HCT116 (cell line): ENCODE data around the gene ZFHX2. TPM values are rescaled to one million over a fixed set of nuclear protein-coding genes. Genes with fewer than 3 reads are reported as not detected.

Source experiments
- ATAC-seq: fragments of 200-7000 bp; cut with Tn5 transposase; 2 replicates; pipeline ENCODE4 v1.9.1; 2020; ENCODE audit warnings: mild to moderate bottlenecking, moderate library complexity
- BruUV-seq: library from RNA; stranded (reverse); fragments of 400-500 nt; replicated peaks from 2 replicates; lab custom pipeline; 2021; lab: Mats Ljungman, UMichigan
- CTCF ChIA-PET: fragments of 300-600 bp; sonication (Branson Sonifier 250); formaldehyde crosslinking; loops from one replicate; lab custom pipeline; 2021; ENCODE audit warnings: antibody characterized with exemption; lab: Charles Lee
- POLR2A ChIA-PET: fragments of 300-600, 350-600 bp; sonication (Branson Sonifier 250); formaldehyde crosslinking; loops from one replicate; lab custom pipeline; 2021; ENCODE audit warnings: antibody characterized with exemption; lab: Charles Lee
- RAD21 ChIA-PET, 2 experiments: fragments of 300-600 bp; sonication (Branson Sonifier 250); formaldehyde crosslinking; loops; one replicate each; lab custom pipeline; 2023; ENCODE audit warnings: low total read pairs in 2 of 2; ENCODE audit not compliant: uncharacterized antibody in 2 of 2, unreplicated experiment in 2 of 2, low non-redundant PET in 1 of 2; lab: Charles Lee
- DNase-seq: peaks from one replicate; pipeline ENCODE4 v3.0.0-alpha.2; 2010; ENCODE audit warnings: low read depth, low spot score
- H2AFZ ChIP-seq: fragments of 200-600 bp; shearing (Covaris generic), sonication (generic); 2 replicates; pipeline ENCODE4 v1.6.1; 2017; ENCODE audit warnings: low read depth, mixed run types, mixed read lengths, antibody characterized with exemption, low read length; ENCODE audit not compliant: poor library complexity, severe bottlenecking
- H3K27ac ChIP-seq: 2 replicates; pipeline ENCODE4 v1.5.1; 2012; ENCODE audit warnings: low read depth, low read length
- H3K27me3 ChIP-seq: fragments of 200-600 bp; sonication (generic); 2 replicates; pipeline ENCODE4 v1.6.1; 2016; ENCODE audit warnings: mixed run types, low read length, mixed read lengths; ENCODE audit not compliant: insufficient read depth
- H3K36me3 ChIP-seq, 2 experiments: fragments of 200-500 bp in 1 of 2; fragments of 200-600 bp in 1 of 2; sonication (Bioruptor generic) in 1 of 2; sonication (generic) in 1 of 2; 2 replicates each; pipeline versions ENCODE4 v1.5.1 to v1.6.1; 2014 to 2016; ENCODE audit warnings: low read length in 2 of 2, inconsistent platforms in 1 of 2, mixed read lengths in 1 of 2, mixed run types in 1 of 2; ENCODE audit not compliant: insufficient read depth in 2 of 2, control insufficient read depth in 1 of 2
- H3K4me1 ChIP-seq, 2 experiments: fragments of 200-600 bp in 1 of 2; sonication (generic) in 1 of 2; 2 replicates each; pipeline versions ENCODE4 v1.5.1 to v1.6.1; 2012 to 2017; ENCODE audit warnings: low read length in 2 of 2, inconsistent platforms in 1 of 2, mild to moderate bottlenecking in 1 of 2, mixed read lengths in 1 of 2, mixed run types in 1 of 2, moderate library complexity in 1 of 2; ENCODE audit not compliant: insufficient read depth in 2 of 2, control insufficient read depth in 1 of 2
- H3K4me2 ChIP-seq: fragments of 200-600 bp; sonication (generic); 2 replicates; pipeline ENCODE4 v1.6.1; 2017; ENCODE audit warnings: mixed run types, low read length, mixed read lengths
- H3K4me3 ChIP-seq, 2 experiments: fragments of 200-600 bp in 1 of 2; sonication (generic) in 1 of 2; replicated peaks in 1 of 2; 2 replicates each; pipeline ENCODE4 v1.5.1; 2011 to 2016; ENCODE audit warnings: low read length in 2 of 2, control low read depth in 1 of 2, low read depth in 1 of 2, mild to moderate bottlenecking in 1 of 2, mixed read lengths in 1 of 2, mixed run types in 1 of 2
- H3K79me2 ChIP-seq: fragments of 200-600 bp; sonication (generic); 2 replicates; pipeline ENCODE4 v1.6.1; 2017; ENCODE audit warnings: mild to moderate bottlenecking, mixed run types, low read length, moderate library complexity, mixed read lengths; ENCODE audit not compliant: insufficient read depth
- H3K9ac ChIP-seq: fragments of 200-600 bp; sonication (generic); 2 replicates; pipeline ENCODE4 v1.6.1; 2016; ENCODE audit warnings: low read length, mixed read lengths
- H3K9me2 ChIP-seq: fragments of 200-600 bp; sonication (generic), shearing (Covaris generic); 2 replicates; pipeline ENCODE4 v1.6.1; 2017; ENCODE audit warnings: mixed run types, mild to moderate bottlenecking, moderate library complexity; ENCODE audit not compliant: insufficient read depth
- H3K9me3 ChIP-seq, 2 experiments: fragments of 200-500 bp in 1 of 2; fragments of 200-600 bp in 1 of 2; sonication (Bioruptor generic) in 1 of 2; sonication (generic) in 1 of 2; 2 replicates each; pipeline ENCODE4 v1.6.1; 2014 to 2017; ENCODE audit warnings: low read length in 2 of 2, mixed read lengths in 2 of 2, inconsistent platforms in 1 of 2, low read depth in 1 of 2, mild to moderate bottlenecking in 1 of 2, mixed run types in 1 of 2, moderate library complexity in 1 of 2; ENCODE audit not compliant: control insufficient read depth in 1 of 2, insufficient read depth in 1 of 2
- H4K20me1 ChIP-seq: fragments of 200-600 bp; sonication (generic), shearing (Covaris generic); 2 replicates; pipeline ENCODE4 v1.6.1; 2017; ENCODE audit warnings: mixed run types, mild to moderate bottlenecking, moderate library complexity; ENCODE audit not compliant: insufficient read depth
- CBX3 ChIP-seq: IDR thresholded peaks from 2 replicates; pipeline ENCODE4 v1.6.1; 2012; ENCODE audit warnings: low read depth
- CEBPB ChIP-seq: IDR thresholded peaks from 2 replicates; pipeline ENCODE4 v1.6.1; 2012; ENCODE audit warnings: low read depth
- EGR1 ChIP-seq: IDR thresholded peaks from 2 replicates; pipeline ENCODE4 v1.6.1; 2012; ENCODE audit warnings: low read depth
- ELF1 ChIP-seq: IDR thresholded peaks from 2 replicates; pipeline ENCODE4 v1.6.1; 2012; ENCODE audit warnings: low read depth, borderline replicate concordance
- EZH2 ChIP-seq: fragments of 200-600 bp; sonication (generic); IDR thresholded peaks from 2 replicates; pipeline ENCODE4 v1.6.1; 2017; ENCODE audit warnings: antibody characterized with exemption, mixed run types
- EZH2phosphoT487 ChIP-seq: fragments of 200-600 bp; IDR thresholded peaks from 2 replicates; pipeline ENCODE4 v1.6.1; 2018; ENCODE audit warnings: antibody characterized with exemption, borderline replicate concordance
- FOSL1 ChIP-seq: IDR thresholded peaks from 2 replicates; pipeline ENCODE4 v1.6.1; 2012; ENCODE audit warnings: low read depth
- POLR2A ChIP-seq: IDR thresholded peaks from 2 replicates; pipeline ENCODE4 v1.7.0; 2011; ENCODE audit warnings: borderline replicate concordance; ENCODE audit not compliant: insufficient read depth, insufficient read length; ENCODE audit errors: extremely low read depth
- POLR2AphosphoS5 ChIP-seq: IDR thresholded peaks from 2 replicates; pipeline ENCODE4 v1.6.1; 2011; ENCODE audit warnings: mild to moderate bottlenecking, low read depth, low read length, moderate library complexity
- RAD21 ChIP-seq: IDR thresholded peaks from 2 replicates; pipeline ENCODE4 v1.6.1; 2012; ENCODE audit warnings: low read depth, mild to moderate bottlenecking
- SIN3A ChIP-seq: IDR thresholded peaks from 2 replicates; pipeline ENCODE4 v1.6.1; 2012; ENCODE audit warnings: low read depth
- SP1 ChIP-seq: IDR thresholded peaks from 2 replicates; pipeline ENCODE4 v1.6.1; 2012; ENCODE audit warnings: low read depth
- TCF7L2 ChIP-seq: IDR thresholded peaks from 2 replicates; pipeline ENCODE4 v1.7.0; 2011; ENCODE audit warnings: borderline replicate concordance, inconsistent platforms; ENCODE audit not compliant: insufficient read depth, insufficient read length; ENCODE audit errors: extremely low read depth
- YY1 ChIP-seq: IDR thresholded peaks from 2 replicates; pipeline ENCODE4 v1.6.1; 2011; ENCODE audit warnings: low read length, low read depth, moderate library complexity, mild to moderate bottlenecking; ENCODE audit not compliant: insufficient replicate concordance; ENCODE audit errors: extremely low read depth
- ZFX ChIP-seq: fragments of 450-650 bp; IDR thresholded peaks from 2 replicates; pipeline ENCODE4 v1.6.1; 2017
- intact Hi-C: fragments of 100-400 bp; cut with micrococcal nuclease; formaldehyde crosslinking; loops from 2 replicates; pipeline ENCODE4 v1.10.0; 2022
- total RNA-seq: library from RNA; stranded (reverse); gene quantifications from one replicate; pipeline ENCODE4 v1.2.1, GENCODE V29; 2021; ENCODE audit not compliant: unreplicated experiment
- TF ChIP-seq, protein P1 (sequence below): IDR thresholded peaks from 2 replicates; pipeline ENCODE4 v1.6.1; 2011; ENCODE audit warnings: mild to moderate bottlenecking, low read length, moderate library complexity; ENCODE audit not compliant: insufficient replicate concordance; ENCODE audit errors: extremely low read depth
- TF ChIP-seq, protein P2 (sequence below): IDR thresholded peaks from 2 replicates; pipeline ENCODE4 v1.6.1; 2012
- TF ChIP-seq, protein P3 (sequence below): IDR thresholded peaks from 2 replicates; pipeline ENCODE4 v1.6.1; 2012
- TF ChIP-seq, protein P4 (sequence below): IDR thresholded peaks from 2 replicates; pipeline ENCODE4 v1.6.1; 2012; ENCODE audit warnings: low read depth

The ZFHX2 gene
- total RNA-seq, 1 experiment from 2014 or later, result 3.6 TPM

DNA sequence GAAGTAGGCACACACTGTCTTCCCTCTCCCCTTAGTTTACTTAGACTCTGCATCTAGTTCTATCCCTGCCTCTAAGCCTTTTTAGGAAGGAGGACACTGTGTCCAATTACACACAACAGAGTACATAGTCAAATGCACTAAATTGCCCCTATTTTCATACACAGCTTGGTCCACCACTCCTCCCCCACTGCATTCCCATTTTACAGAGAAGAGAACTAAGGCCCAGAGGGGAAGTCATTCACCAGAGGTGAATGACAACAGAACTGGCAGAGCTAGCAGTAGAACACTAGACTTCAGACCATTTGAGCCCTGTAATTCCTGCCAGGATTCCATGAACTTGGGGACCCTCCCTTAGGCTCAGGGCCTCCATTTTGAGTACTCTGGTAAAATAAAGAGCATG, 28.2 kb upstream of the ZFHX2 start:
- H4K20me1 ChIP-seq, result no peaks in the 10 kb centered on the region
- no peak overlapping the region for H3K27ac ChIP-seq
- intact Hi-C loops, result no loop called here

More for the DNA sequence above, 28.2 kb upstream of the ZFHX2 start:
- Histone ChIP-seq H3K4me2 (no peak overlapping the region), H3K4me1 (no peaks in the 10 kb centered on the region), H2AFZ (no peak overlapping the region), H3K9me3 (no peaks in the 10 kb centered on the region), H3K79me2 (no peaks in the 10 kb centered on the region), H3K9ac (no peak overlapping the region), H3K4me3 (no peak overlapping the region), H3K36me3 (no peaks in the 10 kb centered on the region), H3K9me2 (no peaks in the 10 kb centered on the region), H3K27me3 (no peaks in the 10 kb centered on the region)
- POLR2A ChIA-PET, result no interaction called here
- RAD21 ChIA-PET, result no interaction called here
- ATAC-seq, result no peak
- no peak for DNase-seq
- no TSS peak for BruUV-seq
- CTCF ChIA-PET, result no interaction called here
- TF ChIP-seq, protein P1, sequence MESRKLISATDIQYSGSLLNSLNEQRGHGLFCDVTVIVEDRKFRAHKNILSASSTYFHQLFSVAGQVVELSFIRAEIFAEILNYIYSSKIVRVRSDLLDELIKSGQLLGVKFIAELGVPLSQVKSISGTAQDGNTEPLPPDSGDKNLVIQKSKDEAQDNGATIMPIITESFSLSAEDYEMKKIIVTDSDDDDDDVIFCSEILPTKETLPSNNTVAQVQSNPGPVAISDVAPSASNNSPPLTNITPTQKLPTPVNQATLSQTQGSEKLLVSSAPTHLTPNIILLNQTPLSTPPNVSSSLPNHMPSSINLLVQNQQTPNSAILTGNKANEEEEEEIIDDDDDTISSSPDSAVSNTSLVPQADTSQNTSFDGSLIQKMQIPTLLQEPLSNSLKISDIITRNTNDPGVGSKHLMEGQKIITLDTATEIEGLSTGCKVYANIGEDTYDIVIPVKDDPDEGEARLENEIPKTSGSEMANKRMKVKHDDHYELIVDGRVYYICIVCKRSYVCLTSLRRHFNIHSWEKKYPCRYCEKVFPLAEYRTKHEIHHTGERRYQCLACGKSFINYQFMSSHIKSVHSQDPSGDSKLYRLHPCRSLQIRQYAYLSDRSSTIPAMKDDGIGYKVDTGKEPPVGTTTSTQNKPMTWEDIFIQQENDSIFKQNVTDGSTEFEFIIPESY, result no peak
- no peak for TF ChIP-seq SIN3A
- TF ChIP-seq, protein P2, sequence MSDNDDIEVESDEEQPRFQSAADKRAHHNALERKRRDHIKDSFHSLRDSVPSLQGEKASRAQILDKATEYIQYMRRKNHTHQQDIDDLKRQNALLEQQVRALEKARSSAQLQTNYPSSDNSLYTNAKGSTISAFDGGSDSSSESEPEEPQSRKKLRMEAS, result no peak
- no peak for TF ChIP-seq CEBPB
- TF ChIP-seq YY1, result no peak
- TF ChIP-seq ELF1, result no peak
- no peak for TF ChIP-seq SP1
- TF ChIP-seq EGR1, result no peak
- no peak for TF ChIP-seq CBX3
- TF ChIP-seq, protein P3, sequence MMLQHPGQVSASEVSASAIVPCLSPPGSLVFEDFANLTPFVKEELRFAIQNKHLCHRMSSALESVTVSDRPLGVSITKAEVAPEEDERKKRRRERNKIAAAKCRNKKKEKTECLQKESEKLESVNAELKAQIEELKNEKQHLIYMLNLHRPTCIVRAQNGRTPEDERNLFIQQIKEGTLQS, result no peak
- TF ChIP-seq FOSL1, result no peak
- TF ChIP-seq TCF7L2, result no peak
- TF ChIP-seq, protein P4, sequence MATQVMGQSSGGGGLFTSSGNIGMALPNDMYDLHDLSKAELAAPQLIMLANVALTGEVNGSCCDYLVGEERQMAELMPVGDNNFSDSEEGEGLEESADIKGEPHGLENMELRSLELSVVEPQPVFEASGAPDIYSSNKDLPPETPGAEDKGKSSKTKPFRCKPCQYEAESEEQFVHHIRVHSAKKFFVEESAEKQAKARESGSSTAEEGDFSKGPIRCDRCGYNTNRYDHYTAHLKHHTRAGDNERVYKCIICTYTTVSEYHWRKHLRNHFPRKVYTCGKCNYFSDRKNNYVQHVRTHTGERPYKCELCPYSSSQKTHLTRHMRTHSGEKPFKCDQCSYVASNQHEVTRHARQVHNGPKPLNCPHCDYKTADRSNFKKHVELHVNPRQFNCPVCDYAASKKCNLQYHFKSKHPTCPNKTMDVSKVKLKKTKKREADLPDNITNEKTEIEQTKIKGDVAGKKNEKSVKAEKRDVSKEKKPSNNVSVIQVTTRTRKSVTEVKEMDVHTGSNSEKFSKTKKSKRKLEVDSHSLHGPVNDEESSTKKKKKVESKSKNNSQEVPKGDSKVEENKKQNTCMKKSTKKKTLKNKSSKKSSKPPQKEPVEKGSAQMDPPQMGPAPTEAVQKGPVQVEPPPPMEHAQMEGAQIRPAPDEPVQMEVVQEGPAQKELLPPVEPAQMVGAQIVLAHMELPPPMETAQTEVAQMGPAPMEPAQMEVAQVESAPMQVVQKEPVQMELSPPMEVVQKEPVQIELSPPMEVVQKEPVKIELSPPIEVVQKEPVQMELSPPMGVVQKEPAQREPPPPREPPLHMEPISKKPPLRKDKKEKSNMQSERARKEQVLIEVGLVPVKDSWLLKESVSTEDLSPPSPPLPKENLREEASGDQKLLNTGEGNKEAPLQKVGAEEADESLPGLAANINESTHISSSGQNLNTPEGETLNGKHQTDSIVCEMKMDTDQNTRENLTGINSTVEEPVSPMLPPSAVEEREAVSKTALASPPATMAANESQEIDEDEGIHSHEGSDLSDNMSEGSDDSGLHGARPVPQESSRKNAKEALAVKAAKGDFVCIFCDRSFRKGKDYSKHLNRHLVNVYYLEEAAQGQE, result no peak
- TF ChIP-seq POLR2A, result no peak
- no peak for TF ChIP-seq ZFX
- TF ChIP-seq EZH2, result no peak
- TF ChIP-seq RAD21, result no peak
- TF ChIP-seq POLR2AphosphoS5, result no peak
- TF ChIP-seq EZH2phosphoT487, result no peak
